ENCODE data around the gene SMAD1.

DNA sequence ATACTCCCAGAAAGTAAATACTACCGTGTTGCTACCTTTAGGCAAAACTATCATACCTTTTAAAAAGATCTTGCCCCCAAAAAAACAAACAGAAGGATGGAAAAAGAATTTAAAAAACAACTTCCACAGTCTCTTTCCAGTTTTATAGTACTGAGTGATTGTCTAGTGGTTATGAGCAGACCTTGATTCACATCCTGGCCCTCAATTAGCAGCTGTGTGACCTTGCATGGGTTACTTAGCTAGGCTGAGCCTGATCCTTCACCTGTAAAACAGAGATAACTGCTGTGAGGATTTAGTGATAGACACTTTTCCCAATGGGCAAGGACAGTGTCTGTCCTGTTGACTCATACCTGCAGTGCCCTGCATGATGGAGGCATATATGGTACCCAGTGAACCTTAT, 49.0 kb downstream of the SMAD1 start:
- no peak for TF ChIP-seq POLR2A (IDR thresholded peaks at IDR 0.05; ENCODE audit: low read depth, low read length)
- TF ChIP-seq, protein P1, sequence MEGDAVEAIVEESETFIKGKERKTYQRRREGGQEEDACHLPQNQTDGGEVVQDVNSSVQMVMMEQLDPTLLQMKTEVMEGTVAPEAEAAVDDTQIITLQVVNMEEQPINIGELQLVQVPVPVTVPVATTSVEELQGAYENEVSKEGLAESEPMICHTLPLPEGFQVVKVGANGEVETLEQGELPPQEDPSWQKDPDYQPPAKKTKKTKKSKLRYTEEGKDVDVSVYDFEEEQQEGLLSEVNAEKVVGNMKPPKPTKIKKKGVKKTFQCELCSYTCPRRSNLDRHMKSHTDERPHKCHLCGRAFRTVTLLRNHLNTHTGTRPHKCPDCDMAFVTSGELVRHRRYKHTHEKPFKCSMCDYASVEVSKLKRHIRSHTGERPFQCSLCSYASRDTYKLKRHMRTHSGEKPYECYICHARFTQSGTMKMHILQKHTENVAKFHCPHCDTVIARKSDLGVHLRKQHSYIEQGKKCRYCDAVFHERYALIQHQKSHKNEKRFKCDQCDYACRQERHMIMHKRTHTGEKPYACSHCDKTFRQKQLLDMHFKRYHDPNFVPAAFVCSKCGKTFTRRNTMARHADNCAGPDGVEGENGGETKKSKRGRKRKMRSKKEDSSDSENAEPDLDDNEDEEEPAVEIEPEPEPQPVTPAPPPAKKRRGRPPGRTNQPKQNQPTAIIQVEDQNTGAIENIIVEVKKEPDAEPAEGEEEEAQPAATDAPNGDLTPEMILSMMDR (conservative IDR thresholded peaks at IDR 0.05; ENCODE audit: low read depth, low read length): no peak
- TF ChIP-seq, protein P2, sequence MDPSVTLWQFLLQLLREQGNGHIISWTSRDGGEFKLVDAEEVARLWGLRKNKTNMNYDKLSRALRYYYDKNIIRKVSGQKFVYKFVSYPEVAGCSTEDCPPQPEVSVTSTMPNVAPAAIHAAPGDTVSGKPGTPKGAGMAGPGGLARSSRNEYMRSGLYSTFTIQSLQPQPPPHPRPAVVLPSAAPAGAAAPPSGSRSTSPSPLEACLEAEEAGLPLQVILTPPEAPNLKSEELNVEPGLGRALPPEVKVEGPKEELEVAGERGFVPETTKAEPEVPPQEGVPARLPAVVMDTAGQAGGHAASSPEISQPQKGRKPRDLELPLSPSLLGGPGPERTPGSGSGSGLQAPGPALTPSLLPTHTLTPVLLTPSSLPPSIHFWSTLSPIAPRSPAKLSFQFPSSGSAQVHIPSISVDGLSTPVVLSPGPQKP (IDR thresholded peaks at IDR 0.05; ENCODE audit: borderline replicate concordance, low read depth, low read length): no peak
- TF ChIP-seq MXI1 (IDR thresholded peaks at IDR 0.05; ENCODE audit: borderline replicate concordance, low read depth, low read length): no peak
- no peak for TF ChIP-seq NFE2L2 (IDR thresholded peaks at IDR 0.05; ENCODE audit: low read depth, low read length)
- no peak for TF ChIP-seq CEBPB (IDR thresholded peaks at IDR 0.05; ENCODE audit: low read depth, low read length)
- no peak for TF ChIP-seq RAD21 (IDR thresholded peaks at IDR 0.05; ENCODE audit: low read length)
- TF ChIP-seq RFX5 (IDR thresholded peaks at IDR 0.05; ENCODE audit: low read depth, low read length): no peak
- no peak for TF ChIP-seq SMC3 (IDR thresholded peaks at IDR 0.05; ENCODE audit: low read depth, low read length)
